GM23248 (cell line): ENCODE results near the gene ZPBP2. TPM values are rescaled to one million over a fixed set of nuclear protein-coding genes. Genes with fewer than 3 reads are reported as not detected.
"Not testable (repeated sequence)": the region's sequence is repeated elsewhere in the genome, so short reads cannot be mapped to it uniquely, and the experiment has no call there.

ENCODE experiments used
- DNase-seq: peaks from one replicate; pipeline ENCODE4 v3.0.0-alpha.2; 2015
- H2AFZ ChIP-seq: fragments of 200-600 bp; sonication (generic); 2 replicates; pipeline ENCODE4 v1.6.1; 2016; ENCODE audit warnings: antibody characterized with exemption
- H3F3A ChIP-seq: fragments of 200-600 bp; sonication (generic); 2 replicates; pipeline ENCODE4 v1.6.1; 2016; ENCODE audit warnings: mild to moderate bottlenecking, antibody characterized with exemption, mixed run types; ENCODE audit not compliant: insufficient read depth
- H3K27ac ChIP-seq: fragments of 200-600 bp; sonication (generic); 2 replicates; pipeline ENCODE4 v1.5.1; 2016; ENCODE audit warnings: mild to moderate bottlenecking
- H3K27me3 ChIP-seq: fragments of 200-600 bp; sonication (generic); replicated peaks from 2 replicates; pipeline ENCODE4 v1.6.1; 2016; ENCODE audit warnings: mild to moderate bottlenecking; ENCODE audit not compliant: insufficient read depth
- H3K36me3 ChIP-seq: fragments of 200-600 bp; sonication (generic); 2 replicates; pipeline ENCODE4 v1.6.1; 2016; ENCODE audit warnings: low read depth, mild to moderate bottlenecking
- H3K4me1 ChIP-seq: fragments of 200-600 bp; sonication (generic); 2 replicates; pipeline ENCODE4 v1.6.1; 2016; ENCODE audit warnings: mild to moderate bottlenecking; ENCODE audit not compliant: insufficient read depth
- H3K4me2 ChIP-seq: fragments of 200-600 bp; sonication (generic); one replicate; pipeline ENCODE4 v1.6.1; 2016; ENCODE audit warnings: mild to moderate bottlenecking; ENCODE audit not compliant: unreplicated experiment
- H3K4me3 ChIP-seq: fragments of 200-600 bp; sonication (generic); 2 replicates; pipeline ENCODE4 v1.5.1; 2016; ENCODE audit warnings: mild to moderate bottlenecking
- H3K79me2 ChIP-seq: fragments of 200-600 bp; sonication (generic); 2 replicates; pipeline ENCODE4 v1.6.1; 2016; ENCODE audit warnings: mild to moderate bottlenecking; ENCODE audit not compliant: insufficient read depth
- H3K9ac ChIP-seq: fragments of 200-600 bp; sonication (generic); 2 replicates; pipeline ENCODE4 v1.6.1; 2016; ENCODE audit warnings: mild to moderate bottlenecking
- H3K9me2 ChIP-seq: fragments of 200-600 bp; sonication (generic); 2 replicates; pipeline ENCODE4 v1.6.1; 2016; ENCODE audit warnings: mixed run types, mild to moderate bottlenecking, moderate library complexity; ENCODE audit not compliant: insufficient read depth
- H3K9me3 ChIP-seq: fragments of 200-600 bp; sonication (generic); one replicate; pipeline ENCODE4 v1.6.1; 2017; ENCODE audit warnings: low read depth
- H4K20me1 ChIP-seq: fragments of 200-600 bp; sonication (generic); 2 replicates; pipeline ENCODE4 v1.6.0; 2016; ENCODE audit not compliant: insufficient read depth
- EZH2 ChIP-seq: fragments of 200-600 bp; sonication (generic); IDR thresholded peaks from 2 replicates; pipeline ENCODE4 v1.6.1; 2018; ENCODE audit warnings: antibody characterized with exemption, mild to moderate bottlenecking; ENCODE audit not compliant: insufficient read depth, poor library complexity, severe bottlenecking
- EZH2phosphoT487 ChIP-seq: fragments of 200-600 bp; sonication (generic); IDR thresholded peaks from 2 replicates; pipeline ENCODE4 v1.6.1; 2018; ENCODE audit warnings: antibody characterized with exemption, moderate library complexity, mild to moderate bottlenecking, low read depth; ENCODE audit not compliant: insufficient read depth
- WGBS, 2 experiments: methylation state at CpG; one replicate each; pipeline ENCODE4 v1.1.6; 2015 to 2017; ENCODE audit warnings: low lambda C conversion rate in 2 of 2, low coverage in 1 of 2; ENCODE audit errors: missing lambda C conversion rate in 2 of 2; 5-methylcytosine and 5-hydroxymethylcytosine counted together
- in situ Hi-C: fragments of 300-500 bp; cut with MboI; formaldehyde crosslinking; loops from 2 replicates; pipeline ENCODE4 v1.15.0; 2020
- polyA plus RNA-seq: library from polyadenylated mRNA; unstranded; fragments of >200 nt; fragmentation: Nextera tagmentation; extraction: Ambion mirVana; gene quantifications from 2 replicates; pipeline ENCODE4 v1.2.1, GENCODE V29; 2016
- total RNA-seq: library from RNA; depleted of rRNA; stranded (reverse); fragments of >200 nt; shearing (Covaris generic); gene quantifications from 2 replicates; pipeline ENCODE4 v1.2.3, GENCODE V29; 2014

The ZPBP2 gene
- total and polyA plus RNA-seq, 2 experiments from 2014 or later, result not detected

GRCh38 chr17:39872751-39873150 lies 4.7 kb downstream of the ZPBP2 start:
- H3K79me2 ChIP-seq, result no peaks in the 10 kb centered on the region
- H3K36me3 ChIP-seq, result no peaks in the 10 kb centered on the region
- no peaks in the 10 kb centered on the region for H3K9me3 ChIP-seq
- DNase-seq, result peak; percentile 78
- no peak overlapping the region for H3K27ac ChIP-seq
- no peaks in the 10 kb centered on the region for H3K9me2 ChIP-seq
- no peak overlapping the region for H3K9ac ChIP-seq
- H4K20me1 ChIP-seq, result no peaks in the 10 kb centered on the region
- TF ChIP-seq EZH2phosphoT487 (no peak), EZH2 (no peak)
- in situ Hi-C loops, result no loop called here
- H3K27me3 ChIP-seq, result peaks cover 27% of the 10 kb centered on the region
- no peak overlapping the region for H3K4me3 ChIP-seq
- no peaks in the 10 kb centered on the region for H3K4me1 ChIP-seq
- no peak overlapping the region for H2AFZ ChIP-seq
- WGBS, 2 experiments, result 76 to 82% methylated on average over 2 of the region's 2 CpGs
- H3K4me2 ChIP-seq, result no peak overlapping the region
- no peaks in the 10 kb centered on the region; the same call in 1 of the 2 replicates for H3F3A ChIP-seq

GRCh38 chr17:39886102-39886501 lies 18.1 kb downstream of the ZPBP2 start:
- H3K9ac ChIP-seq, in situ Hi-C loops: not testable (repeated sequence)
- 21 to 27% methylated on average over 5 of the region's 5 CpGs for WGBS, 2 experiments

GRCh38 chr17:39887078-39887477 lies 19.1 kb downstream of the ZPBP2 start:
- DNase-seq, result no peak
- TF ChIP-seq EZH2, result no peak
- no peak for TF ChIP-seq EZH2phosphoT487

More at GRCh38 chr17:39886102-39886501, 18.1 kb downstream of the ZPBP2 start:
- not testable (repeated sequence) for H3K79me2 ChIP-seq, H3K4me2 ChIP-seq, H2AFZ ChIP-seq, H3F3A ChIP-seq, H3K9me3 ChIP-seq, H3K9me2 ChIP-seq, DNase-seq, H3K4me3 ChIP-seq, H4K20me1 ChIP-seq, H3K36me3 ChIP-seq, H3K27ac ChIP-seq, H3K4me1 ChIP-seq
- peaks cover 16% of the 10 kb centered on the region; the same call in 1 of the 2 replicates for H3K27me3 ChIP-seq

GRCh38 chr17:39889200-39889599 lies 21.2 kb downstream of the ZPBP2 start:
- H3K27me3 ChIP-seq, result peaks cover 32% of the 10 kb centered on the region
- no peak overlapping the region for H2AFZ ChIP-seq
- no peaks in the 10 kb centered on the region for H3F3A ChIP-seq
- no peaks in the 10 kb centered on the region for H3K36me3 ChIP-seq
- H3K4me3 ChIP-seq, result no peak overlapping the region
- no peak for DNase-seq
- H3K27ac ChIP-seq, result no peak overlapping the region
- 2% methylated on average over 2 of the region's 2 CpGs for WGBS, 2 experiments
- TF ChIP-seq EZH2phosphoT487, result no peak
- no peak for TF ChIP-seq EZH2
- no peaks in the 10 kb centered on the region for H3K9me3 ChIP-seq
- no peaks in the 10 kb centered on the region for H3K4me1 ChIP-seq
- H3K9ac ChIP-seq, result no peak overlapping the region
- no peaks in the 10 kb centered on the region for H4K20me1 ChIP-seq
- H3K79me2 ChIP-seq, result no peaks in the 10 kb centered on the region
- no peaks in the 10 kb centered on the region for H3K9me2 ChIP-seq
- in situ Hi-C loops, result no loop called here
- no peak overlapping the region for H3K4me2 ChIP-seq

More at GRCh38 chr17:39887078-39887477, 19.1 kb downstream of the ZPBP2 start:
- Histone ChIP-seq H3F3A (no peaks in the 10 kb centered on the region), H3K9me3 (no peaks in the 10 kb centered on the region), H3K9ac (no peak overlapping the region), H3K79me2 (no peaks in the 10 kb centered on the region), H3K27ac (no peak overlapping the region), H3K4me3 (no peak overlapping the region), H4K20me1 (no peaks in the 10 kb centered on the region), H3K36me3 (no peaks in the 10 kb centered on the region), H3K9me2 (no peaks in the 10 kb centered on the region), H3K4me1 (no peaks in the 10 kb centered on the region), H3K27me3 (peaks cover 23% of the 10 kb centered on the region; the same call in 1 of the 2 replicates), H3K4me2 (no peak overlapping the region), H2AFZ (no peak overlapping the region)
- in situ Hi-C loops, result no loop called here

GRCh38 chr17:39894681-39895376 lies 26.8 kb downstream of the ZPBP2 start:
- Histone ChIP-seq H3K9me2 (no peaks in the 10 kb centered on the region), H3K27ac (no peak overlapping the region), H3F3A (no peaks in the 10 kb centered on the region), H3K9me3 (no peaks in the 10 kb centered on the region), H3K4me1 (no peaks in the 10 kb centered on the region), H3K4me3 (no peak overlapping the region), H3K36me3 (no peaks in the 10 kb centered on the region), H3K27me3 (peaks cover 19% of the 10 kb centered on the region), H3K4me2 (no peak overlapping the region), H3K79me2 (no peaks in the 10 kb centered on the region), H2AFZ (no peak overlapping the region), H4K20me1 (no peaks in the 10 kb centered on the region), H3K9ac (no peak overlapping the region)
- WGBS, 2 experiments, result 19 to 21% methylated on average over 3 of the region's 3 CpGs
- no peak for DNase-seq
- in situ Hi-C loops, result no loop called here
- no peak for TF ChIP-seq EZH2phosphoT487
- no peak for TF ChIP-seq EZH2
